ENCODE data around the gene CAPNS2.
"Not testable (repeated sequence)": the region's sequence is repeated elsewhere in the genome, so short reads cannot be mapped to it uniquely, and the experiment has no call there.

Gene CAPNS2

DNA sequence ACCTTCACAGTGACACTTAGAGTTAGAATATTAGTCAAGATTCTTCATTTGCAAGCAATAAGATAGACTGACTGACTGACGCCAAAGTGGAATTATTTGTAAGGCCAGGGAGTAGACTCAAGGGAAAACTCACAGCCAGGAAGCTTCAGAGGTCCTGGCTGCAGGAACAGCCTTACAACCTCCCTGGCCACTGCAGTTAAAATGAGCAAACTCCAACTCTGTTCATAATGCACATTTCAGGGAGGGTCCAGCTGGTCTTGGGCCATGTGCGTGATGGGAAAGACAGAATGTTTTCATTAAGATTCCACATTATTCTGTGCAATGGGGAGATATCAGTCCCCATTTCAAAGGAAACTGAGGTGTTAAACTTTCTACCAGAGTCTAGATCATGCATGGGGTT lies 9.9 kb downstream of the CAPNS2 start:
- H3K4me3 ChIP-seq (ENCODE audit: low read length) = no peak overlapping the region
- no peak for TF ChIP-seq ZNF274 (IDR thresholded peaks at IDR 0.05; ENCODE audit: low read depth, low read length)

DNA sequence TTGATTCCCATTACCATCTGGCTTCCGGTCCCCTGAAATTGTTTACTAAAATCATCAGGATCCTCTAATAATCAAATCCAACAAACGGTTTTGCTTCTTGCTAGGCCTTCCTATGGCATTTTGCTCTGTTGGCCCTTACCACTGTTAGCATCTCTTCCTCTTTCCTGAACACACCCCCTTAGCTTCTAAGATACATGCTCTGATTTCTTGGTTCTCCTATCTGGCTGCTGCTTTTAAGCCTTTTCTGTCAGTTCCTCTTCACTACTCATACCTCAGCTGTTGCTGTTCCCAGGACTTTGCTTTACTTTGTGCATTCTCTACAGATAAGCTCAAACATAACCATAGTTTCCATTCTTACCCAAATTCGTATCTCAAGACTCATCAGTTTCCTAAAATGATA lies 11.4 kb downstream of the CAPNS2 start:
- TF ChIP-seq ZNF274 (IDR thresholded peaks at IDR 0.05; ENCODE audit: low read depth, low read length) = no peak
- no peak overlapping the region for H3K4me3 ChIP-seq (ENCODE audit: low read length)

DNA sequence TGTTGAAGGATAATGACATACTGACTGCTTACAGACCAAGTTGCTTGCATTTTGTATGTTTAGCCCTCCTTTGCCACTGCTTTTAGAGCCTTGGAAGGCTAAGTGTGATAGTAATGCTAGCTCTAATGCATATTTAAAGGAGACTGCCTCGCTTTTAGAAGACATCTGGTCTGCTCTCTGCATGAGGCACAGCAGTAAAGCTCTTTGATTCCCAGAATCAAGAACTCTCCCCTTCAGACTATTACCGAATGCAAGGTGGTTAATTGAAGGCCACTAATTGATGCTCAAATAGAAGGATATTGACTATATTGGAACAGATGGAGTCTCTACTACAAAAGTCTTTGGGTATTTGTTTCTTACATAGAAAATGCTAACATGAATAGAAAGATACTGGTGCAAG lies 19.1 kb downstream of the CAPNS2 start:
- TF ChIP-seq ZNF274 (IDR thresholded peaks at IDR 0.05; ENCODE audit: low read depth, low read length) = no peak

DNA sequence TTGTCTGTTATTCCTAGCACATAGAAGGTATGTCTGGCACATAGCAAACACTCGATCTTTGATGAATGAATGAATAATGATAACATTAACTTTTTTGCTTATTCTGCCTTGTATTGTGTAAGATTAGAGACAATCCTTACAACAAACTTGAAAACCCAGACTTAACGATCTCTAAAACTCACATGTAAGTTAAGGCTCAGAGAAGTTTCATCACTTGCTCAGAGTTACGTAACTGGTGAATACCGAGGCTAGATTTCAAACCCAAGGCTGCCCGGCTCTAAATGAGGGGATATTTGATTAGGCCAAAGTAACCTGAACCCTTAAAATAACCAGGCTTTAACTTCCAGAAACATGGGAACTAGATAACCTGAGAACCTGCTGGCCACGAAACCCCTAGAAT lies 22.3 kb downstream of the CAPNS2 start:
- H3K4me3 ChIP-seq (ENCODE audit: low read length) = no peak overlapping the region
- TF ChIP-seq ZNF274 (IDR thresholded peaks at IDR 0.05; ENCODE audit: low read depth, low read length) = no peak

More for the DNA sequence above, 19.1 kb downstream of the CAPNS2 start:
- H3K4me3 ChIP-seq (ENCODE audit: low read length) = no peak overlapping the region

DNA sequence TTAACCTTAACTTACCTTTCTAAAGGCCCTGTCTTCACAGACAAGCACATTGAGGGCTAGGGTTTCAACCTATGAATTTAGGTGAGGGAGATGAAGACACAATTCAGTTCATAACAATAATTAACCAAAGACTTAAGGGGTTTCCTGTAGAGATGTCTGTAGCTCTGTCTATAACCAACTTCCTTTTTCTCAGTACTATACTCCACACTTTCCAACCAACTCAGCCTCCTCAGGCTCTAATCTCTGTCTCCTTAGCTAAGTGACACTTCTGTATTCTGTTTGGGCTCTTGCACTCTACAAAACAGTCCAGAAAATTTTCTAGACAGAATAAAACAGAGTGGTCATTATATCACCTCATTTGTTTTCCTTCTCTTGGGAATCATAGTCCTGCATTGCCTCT lies 25.8 kb downstream of the CAPNS2 start:
- TF ChIP-seq ZNF274 (IDR thresholded peaks at IDR 0.05; ENCODE audit: low read depth, low read length) = no peak
- H3K4me3 ChIP-seq (ENCODE audit: low read length) = no peak overlapping the region

DNA sequence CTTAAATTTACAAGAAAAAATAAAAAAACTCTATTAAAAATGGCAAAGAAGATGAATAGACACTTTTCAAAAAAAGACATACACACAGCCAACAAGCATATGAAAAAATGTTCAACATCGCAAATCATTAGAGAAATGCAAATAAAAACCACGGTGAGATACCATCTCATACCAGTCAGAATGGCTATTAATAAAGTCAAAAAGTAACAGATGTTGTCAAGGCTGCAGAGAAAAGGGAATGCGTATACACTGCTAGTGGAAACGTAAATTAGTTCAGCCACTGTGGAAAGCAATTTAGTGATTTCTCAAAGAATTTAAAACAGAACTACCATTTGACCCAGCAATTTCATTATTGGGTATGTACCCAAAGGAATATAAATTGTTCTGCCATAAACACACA lies 31.4 kb downstream of the CAPNS2 start:
- H3K4me3 ChIP-seq (ENCODE audit: low read length) = no peak overlapping the region
- TF ChIP-seq ZNF274 (IDR thresholded peaks at IDR 0.05; ENCODE audit: low read depth, low read length) = no peak

DNA sequence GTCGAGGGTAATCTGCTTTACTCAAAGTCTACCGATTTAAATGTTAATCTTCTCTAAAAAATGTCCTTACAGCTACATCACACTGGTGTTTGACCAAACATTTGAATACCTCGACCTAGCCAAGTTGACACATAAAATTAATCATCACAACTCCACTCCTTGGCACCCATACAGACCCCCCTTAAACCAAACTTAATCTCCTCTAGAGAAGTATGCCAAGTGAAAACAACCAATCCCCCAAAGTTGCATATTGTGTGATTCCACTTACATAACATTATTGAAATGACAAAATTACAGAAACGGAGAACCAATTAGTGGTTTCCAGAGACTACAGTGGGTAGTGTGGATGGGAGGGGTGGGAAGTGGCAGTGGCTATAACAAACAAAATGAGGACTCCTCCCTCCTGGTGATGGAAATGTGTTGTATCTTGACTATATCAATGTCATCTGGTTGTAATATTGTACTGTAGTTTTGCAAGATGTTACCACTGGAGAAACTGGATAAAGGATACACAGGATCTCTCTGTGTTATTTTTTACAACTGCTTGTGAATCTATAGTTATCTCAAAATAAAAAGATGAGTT lies 39.4 kb downstream of the CAPNS2 start:
- no peak overlapping the region for H3K4me3 ChIP-seq (ENCODE audit: low read length)
- TF ChIP-seq ZNF274 (IDR thresholded peaks at IDR 0.05; ENCODE audit: low read depth, low read length) = no peak

DNA sequence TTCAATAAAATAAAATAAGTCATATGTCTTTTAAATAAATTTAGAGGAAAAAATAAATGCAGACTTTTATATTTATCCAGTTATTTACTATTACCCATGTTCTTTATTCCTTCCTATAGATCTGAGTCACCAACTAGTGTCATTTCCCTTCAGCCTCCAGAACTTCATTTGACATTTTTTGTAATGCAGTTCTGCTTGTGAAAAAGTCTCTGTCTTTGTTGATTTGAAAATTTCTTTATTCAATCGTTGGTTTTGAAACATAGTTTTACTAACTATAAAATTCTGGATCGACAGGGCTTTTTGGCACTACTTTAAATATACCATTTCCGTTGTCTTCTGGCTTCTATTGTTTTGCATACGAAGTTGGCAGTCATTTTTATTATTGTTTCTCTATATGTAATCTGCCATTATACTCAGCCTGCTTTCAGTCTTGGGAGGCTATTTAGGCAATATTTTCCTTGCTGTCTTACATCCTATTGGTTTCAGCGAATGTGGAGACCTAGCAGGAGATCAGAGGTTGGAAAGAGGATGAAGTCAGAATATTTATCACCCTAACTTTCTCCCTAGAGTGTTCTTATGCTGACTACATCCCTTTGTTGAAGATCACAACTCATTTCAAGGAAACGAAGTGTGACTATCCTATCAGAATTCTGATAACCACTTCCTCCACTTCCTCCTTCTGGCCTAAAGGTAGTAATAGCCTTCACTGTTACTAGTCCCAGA lies 47.3 kb downstream of the CAPNS2 start:
- no peak for TF ChIP-seq ZNF274 (IDR thresholded peaks at IDR 0.05; ENCODE audit: low read depth, low read length)
- no peak overlapping the region for H3K4me3 ChIP-seq (ENCODE audit: low read length)

DNA sequence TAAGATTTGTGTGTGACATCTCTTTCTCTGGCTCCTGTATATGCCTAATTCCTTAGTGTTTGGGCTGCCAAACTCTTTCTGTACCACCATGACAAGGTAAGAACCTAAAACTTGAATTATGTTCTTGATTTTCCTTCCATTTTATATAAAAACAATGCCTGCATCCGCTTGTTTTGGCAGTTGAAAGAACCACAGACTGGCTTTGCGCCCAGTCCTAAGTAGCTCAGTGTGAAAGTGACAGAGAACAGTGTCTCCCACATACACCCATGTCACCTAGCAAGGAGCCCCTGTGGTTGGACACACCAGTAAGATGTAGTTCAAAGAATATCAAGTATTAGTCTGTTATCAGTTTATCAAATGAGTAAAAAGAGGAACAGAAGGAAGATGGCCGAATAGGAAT lies 48.6 kb downstream of the CAPNS2 start:
- TF ChIP-seq ZNF274 (IDR thresholded peaks at IDR 0.05; ENCODE audit: low read depth, low read length) = no peak
- H3K4me3 ChIP-seq (ENCODE audit: low read length) = no peak overlapping the region

DNA sequence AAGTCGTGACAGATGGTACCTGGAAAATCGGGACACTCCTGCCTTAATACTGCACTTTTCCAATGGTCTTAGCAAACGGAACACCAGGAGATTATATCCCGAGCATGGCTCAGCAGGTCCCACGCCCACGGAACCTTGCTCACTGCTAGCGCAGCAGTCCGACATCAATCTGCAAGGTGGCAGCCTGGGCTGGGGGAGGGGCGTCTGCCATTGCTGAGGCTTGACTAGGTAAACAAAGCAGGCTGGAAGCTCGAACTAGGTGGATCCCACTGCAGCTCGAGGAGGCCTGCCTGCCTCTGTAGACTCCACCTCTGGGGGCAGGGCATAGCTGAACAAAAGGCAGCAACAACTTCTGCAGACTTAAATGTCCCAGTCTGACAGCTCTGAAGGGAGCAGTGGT lies 49.2 kb downstream of the CAPNS2 start:
- H3K4me3 ChIP-seq (ENCODE audit: low read length) = not testable (repeated sequence)

All from GM08714 (cell line).